ENCODE measurements around the gene CDC42BPA.

CDC42BPA gene

DNA sequence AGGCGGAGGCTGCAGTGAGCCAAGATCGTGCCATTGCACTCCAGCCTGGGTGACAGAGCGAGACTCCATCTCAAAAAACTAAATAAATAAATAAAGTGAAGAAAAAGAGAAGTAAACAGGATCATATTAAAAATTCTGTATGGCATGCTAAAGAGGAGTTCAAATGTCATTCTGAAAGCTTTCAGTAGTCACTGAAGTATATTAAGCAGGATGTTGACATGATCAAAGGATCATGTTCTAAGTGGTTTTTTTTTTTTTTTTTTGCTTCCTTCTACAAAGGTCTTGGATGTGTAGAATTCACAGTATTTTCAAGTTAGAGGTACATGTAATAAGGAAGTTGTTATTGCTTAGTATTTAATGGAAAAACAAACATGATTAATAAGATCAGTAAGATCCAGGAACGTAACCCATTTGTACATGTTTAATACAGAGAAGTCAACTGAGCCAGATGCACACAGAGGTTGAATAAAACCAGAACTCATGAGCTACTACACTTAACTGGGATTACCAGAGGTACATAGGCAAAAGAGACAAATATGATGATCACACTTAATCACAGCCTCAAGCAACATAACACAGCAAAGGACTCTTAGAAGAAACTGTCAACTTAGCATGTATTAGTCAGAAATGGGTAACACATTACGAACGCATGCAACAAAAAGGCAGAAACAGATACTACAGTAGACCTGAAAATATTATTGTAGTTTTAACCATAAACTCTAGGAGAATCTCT lies 12.2 kb downstream of the CDC42BPA start:
- TF ChIP-seq GLIS3 (CRISPR knock-in tag; IDR thresholded peaks at IDR 0.05) (no peak), SNAI2 (CRISPR knock-in tag; IDR thresholded peaks at IDR 0.05) (no peak), TOX (CRISPR knock-in tag; IDR thresholded peaks at IDR 0.05; ENCODE audit: borderline replicate concordance) (no peak), ZC3H10 (CRISPR knock-in tag; IDR thresholded peaks at IDR 0.05) (no peak), ZNF8 (CRISPR knock-in tag; IDR thresholded peaks at IDR 0.05) (no peak), OSR1 (CRISPR knock-in tag; IDR thresholded peaks at IDR 0.05) (no peak), TSHZ2 (CRISPR knock-in tag; IDR thresholded peaks at IDR 0.05) (no peak), PPARA (CRISPR knock-in tag; IDR thresholded peaks at IDR 0.05; ENCODE audit: borderline replicate concordance) (no peak), ZNF565 (CRISPR knock-in tag; conservative IDR thresholded peaks at IDR 0.05; ENCODE audit: low read depth) (no peak), ESRRG (CRISPR knock-in tag; IDR thresholded peaks at IDR 0.05) (no peak), ARNTL (CRISPR knock-in tag; IDR thresholded peaks at IDR 0.05; ENCODE audit: borderline replicate concordance, low read depth) (no peak), ISL1 (CRISPR knock-in tag; IDR thresholded peaks at IDR 0.05) (no peak), RARB (CRISPR knock-in tag; IDR thresholded peaks at IDR 0.05) (no peak), CREB5 (CRISPR knock-in tag; IDR thresholded peaks at IDR 0.05; ENCODE audit: low read depth) (no peak), CSDC2 (CRISPR knock-in tag; IDR thresholded peaks at IDR 0.05) (no peak), ZFP30 (CRISPR knock-in tag; IDR thresholded peaks at IDR 0.05) (no peak), POU6F1 (CRISPR knock-in tag; IDR thresholded peaks at IDR 0.05; ENCODE audit: borderline replicate concordance, low read depth) (no peak), ZNF70 (CRISPR knock-in tag; IDR thresholded peaks at IDR 0.05) (no peak)
- TF ChIP-seq, protein P1, sequence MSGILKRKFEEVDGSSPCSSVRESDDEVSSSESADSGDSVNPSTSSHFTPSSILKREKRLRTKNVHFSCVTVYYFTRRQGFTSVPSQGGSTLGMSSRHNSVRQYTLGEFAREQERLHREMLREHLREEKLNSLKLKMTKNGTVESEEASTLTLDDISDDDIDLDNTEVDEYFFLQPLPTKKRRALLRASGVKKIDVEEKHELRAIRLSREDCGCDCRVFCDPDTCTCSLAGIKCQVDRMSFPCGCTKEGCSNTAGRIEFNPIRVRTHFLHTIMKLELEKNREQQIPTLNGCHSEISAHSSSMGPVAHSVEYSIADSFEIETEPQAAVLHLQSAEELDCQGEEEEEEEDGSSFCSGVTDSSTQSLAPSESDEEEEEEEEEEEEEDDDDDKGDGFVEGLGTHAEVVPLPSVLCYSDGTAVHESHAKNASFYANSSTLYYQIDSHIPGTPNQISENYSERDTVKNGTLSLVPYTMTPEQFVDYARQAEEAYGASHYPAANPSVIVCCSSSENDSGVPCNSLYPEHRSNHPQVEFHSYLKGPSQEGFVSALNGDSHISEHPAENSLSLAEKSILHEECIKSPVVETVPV (CRISPR knock-in tag; IDR thresholded peaks at IDR 0.05): no peak
- ATAC-seq: no peak

GRCh38 chr1:227304665-227305064 lies 13.6 kb downstream of the CDC42BPA start:
- ATAC-seq: no peak

More at GRCh38 chr1:227304665-227305064, 13.6 kb downstream of the CDC42BPA start:
- no peak for TF ChIP-seq BACH2 (CRISPR knock-in tag; IDR thresholded peaks at IDR 0.05; ENCODE audit: borderline replicate concordance)
- TF ChIP-seq ARNTL (CRISPR knock-in tag; IDR thresholded peaks at IDR 0.05; ENCODE audit: borderline replicate concordance, low read depth): no peak
- TF ChIP-seq, protein P1 (CRISPR knock-in tag; IDR thresholded peaks at IDR 0.05): no peak
- TF ChIP-seq ZC3H10 (CRISPR knock-in tag; IDR thresholded peaks at IDR 0.05): no peak
- TF ChIP-seq PPARA (CRISPR knock-in tag; IDR thresholded peaks at IDR 0.05; ENCODE audit: borderline replicate concordance): no peak
- no peak for TF ChIP-seq PATZ1 (CRISPR knock-in tag; IDR thresholded peaks at IDR 0.05; ENCODE audit: borderline replicate concordance)
- no peak for TF ChIP-seq TOX (CRISPR knock-in tag; IDR thresholded peaks at IDR 0.05; ENCODE audit: borderline replicate concordance)
- no peak for TF ChIP-seq TSHZ2 (CRISPR knock-in tag; IDR thresholded peaks at IDR 0.05)
- no peak for TF ChIP-seq RARB (CRISPR knock-in tag; IDR thresholded peaks at IDR 0.05)
- TF ChIP-seq ZNF565 (CRISPR knock-in tag; conservative IDR thresholded peaks at IDR 0.05; ENCODE audit: low read depth): no peak
- no peak for TF ChIP-seq ZFP30 (CRISPR knock-in tag; IDR thresholded peaks at IDR 0.05)
- TF ChIP-seq ISL1 (CRISPR knock-in tag; IDR thresholded peaks at IDR 0.05): no peak
